Measurements from ENCODE around the gene EPHB1. TPM values are rescaled to one million over a fixed set of nuclear protein-coding genes. Genes with fewer than 3 reads are reported as not detected.

The EPHB1 gene
- total RNA-seq, 1 experiment from 2014 or later: 0.73 TPM

DNA sequence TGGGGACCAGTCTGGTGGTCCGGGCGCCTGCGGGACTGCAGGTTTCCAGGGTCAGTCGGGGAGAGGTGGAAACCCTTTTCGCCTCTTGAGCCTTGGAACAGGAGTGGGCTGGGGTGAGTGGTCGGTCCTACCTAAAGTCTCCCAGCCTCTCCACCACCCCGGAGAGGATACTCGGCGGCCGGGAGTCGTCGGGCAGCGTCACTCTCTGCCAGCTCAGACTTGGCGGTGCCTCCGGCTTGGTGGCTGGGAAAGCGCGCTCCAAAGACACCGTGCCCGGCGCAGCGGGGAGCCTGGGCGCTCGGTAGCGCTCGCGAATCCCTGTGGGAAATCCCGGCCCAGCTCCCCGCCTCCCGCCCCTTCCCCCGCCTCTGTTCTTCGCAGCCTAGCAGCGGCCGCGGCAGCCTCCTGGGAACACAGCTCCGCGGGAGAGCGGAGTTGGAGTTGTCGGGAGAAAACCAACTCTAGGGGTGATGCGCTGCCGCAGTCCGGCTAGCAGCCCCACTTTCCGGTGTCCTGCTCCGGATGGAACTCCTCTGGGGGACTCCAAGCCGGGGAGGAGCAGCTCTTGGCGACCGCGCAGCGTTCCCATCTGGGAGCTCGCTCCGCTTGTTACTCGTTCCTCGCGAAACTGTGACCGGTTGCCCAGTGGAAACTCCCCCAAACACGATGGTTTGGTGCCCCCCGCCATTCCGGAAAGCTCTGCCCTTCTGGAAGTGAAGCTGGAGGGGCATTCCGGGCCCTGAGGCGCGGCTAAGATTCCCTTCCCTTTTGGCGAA, 1.4 kb downstream of the EPHB1 start:
- CTCF ChIA-PET: interaction anchor here (2.8 kb wide), 1 partner anchor 707 kb away, joined by 44 read pairs; no protein-coding TSS in a partner anchor
- H3K27ac Mint-ChIP-seq (ENCODE audit: unreplicated experiment): no peak overlapping the region
- peaks cover 14% of the 10 kb centered on the region for H3K4me1 Mint-ChIP-seq (ENCODE audit: low read depth, unreplicated experiment)
- BruUV-seq (replicated peaks): no TSS peak
- H3K9me3 Mint-ChIP-seq (ENCODE audit: low read depth, unreplicated experiment): no peaks in the 10 kb centered on the region
- no peak for DNase-seq
- intact Hi-C loops (cut with micrococcal nuclease; ENCODE audit: unreplicated experiment): no loop called here
- H3K4me3 Mint-ChIP-seq (ENCODE audit: low read depth, unreplicated experiment): no peak overlapping the region
- TF ChIP-seq, protein P1, sequence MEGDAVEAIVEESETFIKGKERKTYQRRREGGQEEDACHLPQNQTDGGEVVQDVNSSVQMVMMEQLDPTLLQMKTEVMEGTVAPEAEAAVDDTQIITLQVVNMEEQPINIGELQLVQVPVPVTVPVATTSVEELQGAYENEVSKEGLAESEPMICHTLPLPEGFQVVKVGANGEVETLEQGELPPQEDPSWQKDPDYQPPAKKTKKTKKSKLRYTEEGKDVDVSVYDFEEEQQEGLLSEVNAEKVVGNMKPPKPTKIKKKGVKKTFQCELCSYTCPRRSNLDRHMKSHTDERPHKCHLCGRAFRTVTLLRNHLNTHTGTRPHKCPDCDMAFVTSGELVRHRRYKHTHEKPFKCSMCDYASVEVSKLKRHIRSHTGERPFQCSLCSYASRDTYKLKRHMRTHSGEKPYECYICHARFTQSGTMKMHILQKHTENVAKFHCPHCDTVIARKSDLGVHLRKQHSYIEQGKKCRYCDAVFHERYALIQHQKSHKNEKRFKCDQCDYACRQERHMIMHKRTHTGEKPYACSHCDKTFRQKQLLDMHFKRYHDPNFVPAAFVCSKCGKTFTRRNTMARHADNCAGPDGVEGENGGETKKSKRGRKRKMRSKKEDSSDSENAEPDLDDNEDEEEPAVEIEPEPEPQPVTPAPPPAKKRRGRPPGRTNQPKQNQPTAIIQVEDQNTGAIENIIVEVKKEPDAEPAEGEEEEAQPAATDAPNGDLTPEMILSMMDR (IDR thresholded peaks at IDR 0.05; ENCODE audit: unreplicated experiment): no peak
- peaks cover 94% of the 10 kb centered on the region for H3K27me3 Mint-ChIP-seq (ENCODE audit: unreplicated experiment)
- H3K36me3 Mint-ChIP-seq (ENCODE audit: insufficient read depth, unreplicated experiment): peaks cover 11% of the 10 kb centered on the region

DNA sequence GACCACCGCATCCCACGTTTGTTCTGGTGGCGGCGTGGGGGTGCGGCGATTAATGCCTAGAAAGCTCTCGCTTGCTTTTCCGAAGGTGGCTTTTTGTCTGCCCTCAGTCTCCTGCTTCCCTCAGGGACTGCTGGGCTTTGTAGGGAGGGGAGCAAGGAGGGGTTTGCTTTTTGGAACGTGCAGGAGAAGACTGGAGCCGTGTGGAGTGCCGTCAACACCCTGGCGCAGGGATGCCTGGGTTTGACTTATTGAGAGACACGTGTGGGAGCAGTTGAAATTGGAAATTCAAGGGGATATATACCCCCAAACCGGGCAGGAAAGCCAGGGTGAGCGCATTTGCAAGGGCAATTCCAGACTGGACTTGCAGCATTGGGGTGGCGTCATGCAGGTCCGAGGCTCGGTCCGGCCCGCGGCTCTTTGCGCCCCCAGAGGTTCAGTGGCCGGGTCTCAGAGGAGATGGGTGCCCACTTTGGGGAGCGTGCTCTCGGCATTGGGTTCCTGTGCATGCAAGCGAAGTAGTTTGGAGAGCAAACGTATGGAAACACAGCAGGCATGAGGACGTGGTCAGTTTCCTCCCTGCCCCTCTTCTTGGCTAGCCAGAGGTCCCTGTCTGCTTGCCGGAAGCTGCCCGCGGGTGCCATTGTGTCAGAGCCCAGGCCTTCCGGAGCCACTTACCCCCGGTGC, 2.1 kb downstream of the EPHB1 start:
- intact Hi-C loops (cut with micrococcal nuclease; ENCODE audit: unreplicated experiment): no loop called here
- TF ChIP-seq, protein P1 (IDR thresholded peaks at IDR 0.05; ENCODE audit: unreplicated experiment): no peak
- no peak overlapping the region for H3K4me3 Mint-ChIP-seq (ENCODE audit: low read depth, unreplicated experiment)

DNA sequence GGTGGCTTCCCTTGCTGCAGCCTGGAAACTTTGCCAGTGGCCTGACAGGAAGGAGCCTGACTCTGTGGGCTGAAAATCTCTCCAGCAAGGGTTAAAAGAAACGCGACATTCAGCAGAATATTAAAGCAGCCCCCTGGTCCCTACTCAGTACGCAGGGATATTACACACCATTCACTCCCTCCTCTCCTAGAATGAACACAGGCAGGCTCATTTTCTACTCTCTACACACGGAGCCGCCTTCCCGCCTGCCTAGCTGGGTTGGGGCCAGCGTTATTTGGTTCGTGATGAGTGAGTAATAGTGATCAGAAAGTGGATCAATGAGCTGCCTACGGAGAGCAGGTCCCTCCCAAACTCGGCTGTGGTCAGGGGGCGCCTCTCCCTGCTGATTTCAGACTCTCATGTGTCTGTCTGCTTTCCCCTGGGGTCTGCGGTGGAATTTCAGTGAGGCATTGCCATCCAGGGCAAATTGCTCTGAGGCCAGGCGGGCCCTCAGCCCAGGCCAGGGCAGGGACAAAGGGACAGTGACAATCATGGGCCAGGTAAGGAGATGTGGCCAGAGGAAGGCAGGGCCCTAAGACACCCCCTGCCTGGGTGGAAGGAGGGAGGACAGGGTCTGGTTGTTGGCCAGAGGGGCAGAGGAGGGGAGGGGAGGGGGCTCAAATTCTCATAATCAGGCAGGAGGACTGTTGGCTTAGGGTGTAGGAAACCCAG, 2.8 kb downstream of the EPHB1 start:
- Mint-ChIP-seq H3K27me3 (ENCODE audit: unreplicated experiment) (peaks cover 93% of the 10 kb centered on the region), H3K4me3 (ENCODE audit: low read depth, unreplicated experiment) (no peak overlapping the region), H3K4me1 (ENCODE audit: low read depth, unreplicated experiment) (peaks cover 14% of the 10 kb centered on the region), H3K36me3 (ENCODE audit: insufficient read depth, unreplicated experiment) (peaks cover 11% of the 10 kb centered on the region), H3K27ac (ENCODE audit: unreplicated experiment) (no peak overlapping the region), H3K9me3 (ENCODE audit: low read depth, unreplicated experiment) (no peaks in the 10 kb centered on the region)
- DNase-seq: no peak
- TF ChIP-seq, protein P1 (IDR thresholded peaks at IDR 0.05; ENCODE audit: unreplicated experiment): no peak
- CTCF ChIA-PET: no interaction called here
- no TSS peak for BruUV-seq (replicated peaks)
- intact Hi-C loops (cut with micrococcal nuclease; ENCODE audit: unreplicated experiment): no loop called here

More for the DNA sequence above, 2.1 kb downstream of the EPHB1 start:
- no peak for DNase-seq
- peaks cover 14% of the 10 kb centered on the region for H3K4me1 Mint-ChIP-seq (ENCODE audit: low read depth, unreplicated experiment)
- no TSS peak for BruUV-seq (replicated peaks)
- H3K27ac Mint-ChIP-seq (ENCODE audit: unreplicated experiment): no peak overlapping the region
- CTCF ChIA-PET: no interaction called here
- peaks cover 11% of the 10 kb centered on the region for H3K36me3 Mint-ChIP-seq (ENCODE audit: insufficient read depth, unreplicated experiment)
- H3K9me3 Mint-ChIP-seq (ENCODE audit: low read depth, unreplicated experiment): no peaks in the 10 kb centered on the region
- H3K27me3 Mint-ChIP-seq (ENCODE audit: unreplicated experiment): peaks cover 94% of the 10 kb centered on the region

DNA sequence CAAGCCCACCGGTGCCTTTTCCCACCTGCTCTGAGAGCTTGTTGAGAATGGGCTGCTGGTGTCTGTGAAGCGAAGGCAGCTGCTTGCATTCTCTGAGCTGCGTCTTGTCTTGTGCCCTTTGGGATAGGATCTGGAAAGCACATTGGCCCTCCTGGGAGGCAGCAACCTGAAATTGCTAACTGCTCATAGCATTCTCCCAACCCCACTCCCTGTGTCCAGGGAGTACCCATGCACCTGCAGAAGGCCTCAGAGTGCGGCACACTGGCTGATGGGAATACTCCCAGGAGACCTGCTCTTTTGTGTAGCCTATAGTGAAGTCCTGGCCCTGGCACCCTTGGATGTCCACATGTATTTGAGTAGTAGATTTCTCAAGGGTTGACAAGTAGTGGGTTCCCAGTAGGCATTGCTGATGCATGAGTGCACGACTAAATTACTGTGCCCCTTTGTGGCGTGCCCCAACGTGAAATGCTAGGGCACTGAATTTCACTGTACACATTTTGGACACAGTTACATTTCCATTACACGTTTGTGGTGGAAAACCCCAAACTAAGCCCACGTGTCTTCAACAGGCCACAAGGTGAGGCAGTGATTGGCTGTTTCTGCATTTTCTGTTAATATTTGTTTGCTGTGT, 3.7 kb downstream of the EPHB1 start:
- H3K36me3 Mint-ChIP-seq (ENCODE audit: insufficient read depth, unreplicated experiment): peaks cover 11% of the 10 kb centered on the region
- no peak overlapping the region for H3K27ac Mint-ChIP-seq (ENCODE audit: unreplicated experiment)
- CTCF ChIA-PET: no interaction called here
- TF ChIP-seq, protein P1 (IDR thresholded peaks at IDR 0.05; ENCODE audit: unreplicated experiment): no peak
- H3K27me3 Mint-ChIP-seq (ENCODE audit: unreplicated experiment): peaks cover 88% of the 10 kb centered on the region
- intact Hi-C loops (cut with micrococcal nuclease; ENCODE audit: unreplicated experiment): no loop called here
- DNase-seq: no peak
- no peaks in the 10 kb centered on the region for H3K9me3 Mint-ChIP-seq (ENCODE audit: low read depth, unreplicated experiment)
- no peak overlapping the region for H3K4me3 Mint-ChIP-seq (ENCODE audit: low read depth, unreplicated experiment)
- BruUV-seq (replicated peaks): no TSS peak
- peaks cover 14% of the 10 kb centered on the region for H3K4me1 Mint-ChIP-seq (ENCODE audit: low read depth, unreplicated experiment)

Measured in Calu3 (cell line).